Adrenal gland (tissue), 12 donors: ENCODE results near the gene ANKRD2. TPM values are rescaled to one million over a fixed set of nuclear protein-coding genes. Genes with fewer than 3 reads are reported as not detected.
A peak's percentile ranks its signal among the peaks of the same experiment; 100 is the strongest.
"Not testable (repeated sequence)": the region's sequence is repeated elsewhere in the genome, so short reads cannot be mapped to it uniquely, and the experiment has no call there.

Source experiments
- DNase-seq, 7 donors: peaks; one replicate each; pipeline ENCODE4 v3.0.0-alpha.2; 2019 to 2020
- H3K27ac ChIP-seq, 5 donors: fragments of 200-600 bp; sonication (generic) in 4 of 5; 1 replicate in 3 of 5; 2 replicates in 2 of 5; pipeline versions ENCODE4 v1.5.1 to v1.8.0; 2016 to 2020; ENCODE audit warnings: mild to moderate bottlenecking in 1 of 5
- H3K27me3 ChIP-seq: fragments of 200-600 bp; 2 replicates; pipeline ENCODE4 v1.8.0; 2021
- H3K36me3 ChIP-seq, 2 donors: fragments of 200-600 bp; replicated peaks in 1 of 2; 1 replicate in 1 of 2; 2 replicates in 1 of 2; pipeline versions ENCODE4 v1.5.1 to v1.8.0; 2018 to 2022
- H3K4me1 ChIP-seq, 2 donors: fragments of 200-600 bp; replicated peaks in 1 of 2; 1 replicate in 1 of 2; 2 replicates in 1 of 2; pipeline versions ENCODE4 v1.5.1 to v1.8.0; 2018 to 2021
- H3K4me3 ChIP-seq, 4 donors: fragments of 200-600 bp; sonication (generic) in 3 of 4; one replicate each; pipeline ENCODE4 v1.5.1; 2016 to 2018
- H3K9me3 ChIP-seq, 3 donors: fragments of 200-600 bp; sonication (generic) in 1 of 3; replicated peaks in 1 of 3; 1 replicate in 2 of 3; 2 replicates in 1 of 3; pipeline versions ENCODE4 v1.5.1 to v1.8.0; 2016 to 2021
- POLR2A ChIP-seq, 2 donors: fragments of 450-650 bp; IDR thresholded peaks; one replicate each; pipeline ENCODE4 v1.6.1; 2017; ENCODE audit warnings: antibody characterized with exemption in 2 of 2, mild to moderate bottlenecking in 2 of 2, moderate library complexity in 1 of 2
- WGBS, 4 donors: extraction: QIAGEN DNeasy Blood & Tissue Kit in 2 of 4; methylation state at CpG; one replicate each; pipeline versions ENCODE4 v1.1.5 to v1.1.7; 2013 to 2017; 5-methylcytosine and 5-hydroxymethylcytosine counted together
- intact Hi-C, 2 donors: fragments of 100-400 bp; cut with DNase I; formaldehyde crosslinking; loops; one replicate each; pipeline versions ENCODE4 v1.14.1 to v1.15.0; 2022 to 2023
- polyA plus RNA-seq, 3 donors: library from polyadenylated mRNA; stranded (reverse); fragments of 200-250 nt in 2 of 3; fragments of 350-450 nt in 1 of 3; fragmentation: Illumina TruSeq in 1 of 3; extraction: RNeasy Lipid Tissue Mini Kit (QIAGEN cat#74804) in 1 of 3; gene quantifications; one replicate each; pipeline ENCODE4 v1.2.3, GENCODE V29; 2013 to 2014
- total RNA-seq, 9 donors: library from RNA; depleted of rRNA in 4 of 9; stranded (reverse); fragments of >200 nt in 4 of 9; fragments of 120-200 nt in 1 of 9; fragmentation: NEBNext Ultra II Directional in 1 of 9; extraction: Animal tissue kit (Norgen Biotek cat#: 25700) in 1 of 9; gene quantifications; one replicate each; pipeline versions ENCODE4 v1.1.0 to v1.2.4, GENCODE V29; 2013 to 2023
- TF ChIP-seq, protein P1 (sequence below), 6 experiments: fragments of 450-650 bp in 4 of 6; fragments of 200-600 bp in 2 of 6; sonication (generic) in 1 of 6; IDR thresholded peaks; 1 replicate in 5 of 6; 2 replicates in 1 of 6; pipeline versions ENCODE4 v1.5.1 to v1.8.0; 2016 to 2021; ENCODE audit warnings: antibody characterized with exemption in 6 of 6, mild to moderate bottlenecking in 2 of 6, moderate library complexity in 1 of 6
- donor health status: healthy with polysubstance abuse.
- donor health status: Bipolar disorder and iron deficiency.
- donor health status: DM: yes; HTN: yes; CAD: no.
- donor health status: DM: no; HTN: no; CAD: no.
- donor health status: DM: no; HTN: no; CAD: no.
- donor health status: DM: yes; HTN: yes; CAD: no.

Gene ANKRD2
- total and polyA plus RNA-seq, 12 donors, result 0.24 to 2.9 (median 0.96) TPM; not detected in 2

- H3K4me1 ChIP-seq, result peaks cover 6 to 27% of the 10 kb centered on the region in 2 donors
- TF ChIP-seq, protein P1, sequence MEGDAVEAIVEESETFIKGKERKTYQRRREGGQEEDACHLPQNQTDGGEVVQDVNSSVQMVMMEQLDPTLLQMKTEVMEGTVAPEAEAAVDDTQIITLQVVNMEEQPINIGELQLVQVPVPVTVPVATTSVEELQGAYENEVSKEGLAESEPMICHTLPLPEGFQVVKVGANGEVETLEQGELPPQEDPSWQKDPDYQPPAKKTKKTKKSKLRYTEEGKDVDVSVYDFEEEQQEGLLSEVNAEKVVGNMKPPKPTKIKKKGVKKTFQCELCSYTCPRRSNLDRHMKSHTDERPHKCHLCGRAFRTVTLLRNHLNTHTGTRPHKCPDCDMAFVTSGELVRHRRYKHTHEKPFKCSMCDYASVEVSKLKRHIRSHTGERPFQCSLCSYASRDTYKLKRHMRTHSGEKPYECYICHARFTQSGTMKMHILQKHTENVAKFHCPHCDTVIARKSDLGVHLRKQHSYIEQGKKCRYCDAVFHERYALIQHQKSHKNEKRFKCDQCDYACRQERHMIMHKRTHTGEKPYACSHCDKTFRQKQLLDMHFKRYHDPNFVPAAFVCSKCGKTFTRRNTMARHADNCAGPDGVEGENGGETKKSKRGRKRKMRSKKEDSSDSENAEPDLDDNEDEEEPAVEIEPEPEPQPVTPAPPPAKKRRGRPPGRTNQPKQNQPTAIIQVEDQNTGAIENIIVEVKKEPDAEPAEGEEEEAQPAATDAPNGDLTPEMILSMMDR (IDR thresholded peaks at IDR 0.05), result no peak
- WGBS, 4 donors, result 47 to 64% (median 62%) methylated on average over 2 of the region's 2 CpGs
- H3K27ac ChIP-seq, result peak overlapping the region in 3 of 5 donors; percentile 93 to 97 (median 96)
- H3K4me3 ChIP-seq, result no peak overlapping the region
- intact Hi-C loops, result loop anchor here (5.0 to 10.0 kb wide), 2 partner anchors 39 to 161 kb away; partner anchors contain the start of gene ZFYVE27 (in 1 of the 2)
- no peaks in the 10 kb centered on the region for H3K9me3 ChIP-seq
- peaks cover 0 to 19% of the 10 kb centered on the region in 2 donors for H3K36me3 ChIP-seq
- no peak for DNase-seq
- no peaks in the 10 kb centered on the region for H3K27me3 ChIP-seq
Observed at GRCh38 chr10:97573672-97574071, 1.1 kb downstream of the ANKRD2 start.

DNA sequence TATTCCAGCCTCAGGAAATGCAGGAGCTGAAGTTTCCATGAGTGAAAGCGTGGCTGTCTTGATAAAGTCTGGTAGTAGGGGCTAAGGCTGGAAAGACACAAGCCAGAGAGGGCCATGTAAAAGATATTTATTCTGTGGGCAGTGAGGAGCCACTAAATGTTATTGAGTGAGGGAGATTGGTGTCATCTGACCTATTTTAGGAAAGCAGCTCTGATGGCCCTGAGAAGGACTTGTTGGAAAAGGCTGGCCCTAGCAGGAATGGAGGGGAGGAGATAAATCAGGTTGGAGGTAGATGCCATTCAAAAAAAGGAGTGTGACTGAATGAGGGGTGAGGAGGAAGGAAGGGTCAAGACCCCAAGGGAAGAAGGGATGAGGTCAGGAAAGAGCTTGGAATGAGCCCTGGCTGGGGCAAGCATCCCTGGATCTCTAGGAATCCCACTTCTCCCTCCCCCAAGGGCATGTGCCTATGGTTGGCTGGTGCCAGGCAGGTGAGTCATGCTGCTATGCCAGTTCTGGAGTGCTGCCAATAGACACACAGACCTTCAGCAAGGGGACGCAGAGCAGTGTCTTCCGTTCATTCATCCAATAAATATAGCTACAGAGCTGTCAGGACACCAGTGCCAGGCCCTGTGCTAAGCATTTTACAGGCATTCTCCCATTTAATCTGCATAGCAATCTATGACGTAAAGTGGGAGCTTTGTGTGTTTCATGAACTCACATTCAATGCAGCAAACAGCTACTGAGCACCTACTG, 2.0 kb downstream of the ANKRD2 start:
- intact Hi-C loops, result loop anchor here (5.0 to 10.0 kb wide), 2 partner anchors 38 to 160 kb away; partner anchors contain the start of gene ZFYVE27 (in 1 of the 2)
- Histone ChIP-seq H3K36me3 (peaks cover 0 to 13% of the 10 kb centered on the region in 2 donors), H3K27me3 (no peaks in the 10 kb centered on the region), H3K4me3 (no peak overlapping the region), H3K27ac (peak overlapping the region; percentile 60 to 97 (median 93)), H3K4me1 (peaks cover 6 to 27% of the 10 kb centered on the region in 2 donors), H3K9me3 (no peaks in the 10 kb centered on the region)
- peak; percentile 92 to 97 (median 96) for DNase-seq
- TF ChIP-seq, protein P1 (IDR thresholded peaks at IDR 0.05), result no peak
- peak in 1 of 2 donors; percentile 23 for TF ChIP-seq POLR2A (IDR thresholded peaks at IDR 0.05)
- 35 to 58% (median 50%) methylated on average over 4 of the region's 4 CpGs for WGBS, 4 donors

- intact Hi-C loops, result loop anchor here in 1 of 2 donors (10.0 kb wide), 1 partner anchor 160 kb away; the partner anchor contains the start of gene ZFYVE27
- H3K4me1 ChIP-seq, result peaks cover 6 to 27% of the 10 kb centered on the region in 2 donors
- peak in 2 of 7 donors; percentile 6 to 12 for DNase-seq
- no peak overlapping the region for H3K4me3 ChIP-seq
- TF ChIP-seq, protein P1 (IDR thresholded peaks at IDR 0.05), result no peak
- TF ChIP-seq POLR2A (IDR thresholded peaks at IDR 0.05), result no peak
- peaks cover 0 to 8% of the 10 kb centered on the region in 2 donors for H3K36me3 ChIP-seq
- WGBS, 4 donors, result 83 to 88% (median 87%) methylated on average over 4 to 6 of the region's 6 CpGs
- H3K27ac ChIP-seq, result peak overlapping the region; percentile 60 to 97 (median 93)
- no peaks in the 10 kb centered on the region for H3K27me3 ChIP-seq
- H3K9me3 ChIP-seq, result no peaks in the 10 kb centered on the region
Observed at GRCh38 chr10:97575127-97575668, 2.6 kb downstream of the ANKRD2 start.

DNA sequence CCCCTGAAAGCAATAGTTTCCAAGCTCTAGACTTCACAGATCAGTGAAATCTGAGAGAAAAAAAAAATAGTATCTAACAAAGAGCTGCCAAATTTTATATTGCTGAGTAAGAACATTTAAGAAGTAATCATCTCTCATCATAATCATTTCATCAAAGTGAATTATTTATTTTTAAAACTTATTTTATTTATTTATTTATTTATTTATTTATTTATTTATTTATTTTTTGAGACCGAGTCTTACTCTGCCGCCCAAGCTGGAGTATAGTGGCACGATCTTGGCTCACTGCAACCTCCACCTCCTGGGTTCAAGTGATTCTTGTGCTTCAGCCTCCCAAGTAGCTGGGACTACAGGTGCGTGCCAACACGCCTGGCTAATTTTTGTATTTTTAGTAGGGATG, 3.9 kb downstream of the ANKRD2 start:
- WGBS, 4 donors, result 38 to 59% (median 52%) methylated on average over 5 of the region's 5 CpGs
- H3K27ac ChIP-seq, result peak overlapping the region in 1 of 5 donors; percentile 96
- H3K4me3 ChIP-seq, H3K27me3 ChIP-seq, DNase-seq, H3K36me3 ChIP-seq, H3K9me3 ChIP-seq: not testable (repeated sequence)
- H3K4me1 ChIP-seq, result peaks cover 6 to 27% of the 10 kb centered on the region in 2 donors
- intact Hi-C loops, result loop anchor here in 1 of 2 donors (10.0 kb wide), 1 partner anchor 158 kb away; the partner anchor contains the start of gene ZFYVE27
